Smooth muscle cell of the umbilical artery (primary cell): ENCODE data around the gene SLC49A3. TPM values are rescaled to one million over a fixed set of nuclear protein-coding genes. Genes with fewer than 3 reads are reported as not detected.

Experiments
- total RNA-seq: library from RNA; depleted of rRNA; stranded (reverse); fragments of >200 nt; gene quantifications from 2 replicates; pipeline ENCODE4 v1.2.3, GENCODE V29; 2014

SLC49A3 gene
- total RNA-seq = 1.4 and 5.3 TPM in 2 replicates

GRCh38 chr4:688854-689681 is at the start of gene SLC49A3:
SLC49A3 (minus strand) TSS chr4:689151; CDS start chr4:689127, 24 bp downstream.

GRCh38 chr4:705278-706082 is 16.5 kb upstream of the SLC49A3 start, which contains the start of gene PCGF3:
PCGF3 (plus strand) TSS chr4:705832; CDS start chr4:733681, 27,849 bp downstream.

GRCh38 chr4:674172-675035 is 14.5 kb downstream of the SLC49A3 start, which contains the start of the genes ATP5ME and MYL5:
ATP5ME (minus strand) TSS chr4:674276; CDS start chr4:674247, 29 bp downstream.
MYL5 (plus strand) TSS chr4:674542; CDS start chr4:678027, 3,485 bp downstream.

Other genes with a start within 250 kb of the SLC49A3 start
- 19.0 and 29.8 TPM in 2 replicates for gene ZNF721, start 190.0 kb downstream of the SLC49A3 start, total RNA-seq
- gene PIGG, start 189.9 kb downstream of the SLC49A3 start, total RNA-seq = 45.9 and 51.1 TPM in 2 replicates
- gene TMEM271, start 112.9 kb downstream of the SLC49A3 start, total RNA-seq = not detected in 2 replicates
- gene PDE6B, start 63.6 kb downstream of the SLC49A3 start, total RNA-seq = 0.32 and 1.2 TPM in 2 replicates
- 39.6 and 71.6 TPM in 2 replicates for gene ATP5ME, start 14.9 kb downstream of the SLC49A3 start, total RNA-seq
- 7.5 and 13.7 TPM in 2 replicates for gene MYL5, start 14.6 kb downstream of the SLC49A3 start, total RNA-seq
- 43.1 and 79.6 TPM in 2 replicates for gene PCGF3, start 16.7 kb upstream of the SLC49A3 start, total RNA-seq
- gene CPLX1, start 137.0 kb upstream of the SLC49A3 start, total RNA-seq = not detected in 2 replicates
- 48.1 and 87.1 TPM in 2 replicates for gene GAK, start 243.2 kb upstream of the SLC49A3 start, total RNA-seq
- 10.4 and 16.0 TPM in 2 replicates for gene TMEM175, start 243.3 kb upstream of the SLC49A3 start, total RNA-seq